ENCODE results near the gene ATP5PO.

DNA sequence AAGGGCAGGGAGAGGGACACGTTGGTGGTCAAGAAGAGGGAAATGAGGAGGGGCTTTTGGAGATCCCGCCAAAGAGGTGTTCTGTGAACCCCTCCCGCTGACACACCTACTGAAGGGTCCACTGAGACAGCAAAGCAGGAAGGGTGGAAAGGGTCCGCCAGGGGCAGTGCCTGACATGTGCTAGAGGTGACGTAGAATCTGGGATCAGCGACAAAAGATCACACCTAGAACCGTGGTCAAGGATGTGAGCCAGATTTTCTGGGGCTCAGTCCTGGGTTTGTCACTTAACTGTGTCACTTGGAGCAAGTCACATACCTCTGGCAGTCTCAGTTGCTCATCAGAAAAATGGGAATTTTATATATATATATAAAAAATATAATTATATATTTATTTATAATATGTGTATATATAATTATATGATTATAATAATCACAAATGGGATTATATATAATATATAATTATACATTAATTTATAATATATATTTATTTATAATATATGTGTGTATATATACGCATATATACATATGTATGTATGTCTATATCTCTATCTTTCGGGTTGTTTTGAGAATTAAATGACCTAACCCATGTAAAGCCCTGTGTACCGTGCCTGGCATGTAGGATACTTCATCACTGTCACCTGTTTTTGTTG lies 35.0 kb upstream of the ATP5PO start:
- TF ChIP-seq, protein P1, sequence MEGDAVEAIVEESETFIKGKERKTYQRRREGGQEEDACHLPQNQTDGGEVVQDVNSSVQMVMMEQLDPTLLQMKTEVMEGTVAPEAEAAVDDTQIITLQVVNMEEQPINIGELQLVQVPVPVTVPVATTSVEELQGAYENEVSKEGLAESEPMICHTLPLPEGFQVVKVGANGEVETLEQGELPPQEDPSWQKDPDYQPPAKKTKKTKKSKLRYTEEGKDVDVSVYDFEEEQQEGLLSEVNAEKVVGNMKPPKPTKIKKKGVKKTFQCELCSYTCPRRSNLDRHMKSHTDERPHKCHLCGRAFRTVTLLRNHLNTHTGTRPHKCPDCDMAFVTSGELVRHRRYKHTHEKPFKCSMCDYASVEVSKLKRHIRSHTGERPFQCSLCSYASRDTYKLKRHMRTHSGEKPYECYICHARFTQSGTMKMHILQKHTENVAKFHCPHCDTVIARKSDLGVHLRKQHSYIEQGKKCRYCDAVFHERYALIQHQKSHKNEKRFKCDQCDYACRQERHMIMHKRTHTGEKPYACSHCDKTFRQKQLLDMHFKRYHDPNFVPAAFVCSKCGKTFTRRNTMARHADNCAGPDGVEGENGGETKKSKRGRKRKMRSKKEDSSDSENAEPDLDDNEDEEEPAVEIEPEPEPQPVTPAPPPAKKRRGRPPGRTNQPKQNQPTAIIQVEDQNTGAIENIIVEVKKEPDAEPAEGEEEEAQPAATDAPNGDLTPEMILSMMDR (IDR thresholded peaks at IDR 0.05; ENCODE audit: low read length) = no peak
- TF ChIP-seq EZH2 (optimal IDR thresholded peaks at IDR 0.05; ENCODE audit: low read depth, low read length) = no peak
- no peak for TF ChIP-seq EZH2phosphoT487 (IDR thresholded peaks at IDR 0.05; ENCODE audit: low read length)
